Smooth muscle cell (in vitro differentiated cells): ENCODE measurements around the gene SCAF8. TPM values are rescaled to one million over a fixed set of nuclear protein-coding genes. Genes with fewer than 3 reads are reported as not detected.
A peak's percentile ranks its signal among the peaks of the same experiment; 100 is the strongest.

Source experiments
- DNase-seq: peaks from one replicate; lab custom pipeline; 2025; ENCODE audit not compliant: unreplicated experiment; lab: John Stamatoyannopoulos, UW
- H2AFZ ChIP-seq: fragments of 200-600 bp; sonication (generic); 2 replicates; pipeline ENCODE4 v1.6.0; 2016; ENCODE audit warnings: antibody characterized with exemption, low read depth, mild to moderate bottlenecking
- H3F3A ChIP-seq: fragments of 200-600 bp; sonication (generic); 2 replicates; pipeline ENCODE4 v1.6.0; 2017; ENCODE audit warnings: antibody characterized with exemption, low read depth
- H3K27ac ChIP-seq: fragments of 200-600 bp; sonication (generic); 2 replicates; pipeline ENCODE4 v1.5.1; 2016; ENCODE audit warnings: low read depth, mild to moderate bottlenecking
- H3K27me3 ChIP-seq: fragments of 200-600 bp; sonication (generic); 2 replicates; pipeline ENCODE4 v1.6.1; 2016; ENCODE audit warnings: low read depth, mild to moderate bottlenecking
- H3K36me3 ChIP-seq: fragments of 200-600 bp; sonication (generic); 2 replicates; pipeline ENCODE4 v1.5.1; 2016; ENCODE audit warnings: low read depth
- H3K4me1 ChIP-seq: fragments of 200-600 bp; sonication (generic); 2 replicates; pipeline ENCODE4 v1.5.1; 2016; ENCODE audit warnings: low read depth
- H3K4me2 ChIP-seq: fragments of 200-600 bp; sonication (generic); 2 replicates; pipeline ENCODE4 v1.6.0; 2016; ENCODE audit warnings: mild to moderate bottlenecking
- H3K4me3 ChIP-seq: fragments of 200-600 bp; sonication (generic); 2 replicates; pipeline ENCODE4 v1.5.1; 2016; ENCODE audit warnings: mild to moderate bottlenecking
- H3K79me2 ChIP-seq: fragments of 200-600 bp; sonication (generic); 2 replicates; pipeline ENCODE4 v1.6.0; 2016; ENCODE audit warnings: low read depth, mild to moderate bottlenecking
- H3K9ac ChIP-seq: fragments of 200-600 bp; sonication (generic); 2 replicates; pipeline ENCODE4 v1.6.0; 2016; ENCODE audit warnings: low read depth
- H3K9me3 ChIP-seq: fragments of 200-600 bp; sonication (generic); replicated peaks from 2 replicates; pipeline ENCODE4 v1.5.1; 2016; ENCODE audit warnings: low read depth
- H4K20me1 ChIP-seq: fragments of 200-600 bp; sonication (generic); 2 replicates; pipeline ENCODE4 v1.6.0; 2016; ENCODE audit warnings: low read depth
- WGBS: methylation state at CpG from one replicate; pipeline ENCODE4 v1.1.7; 2016; ENCODE audit warnings: low lambda C conversion rate; 5-methylcytosine and 5-hydroxymethylcytosine counted together
- polyA plus RNA-seq: library from polyadenylated mRNA; unstranded; fragments of >200 nt; fragmentation: Nextera tagmentation; extraction: Ambion mirVana; gene quantifications from 2 replicates; pipeline ENCODE4 v1.2.1, GENCODE V29; 2016
- total RNA-seq: library from RNA; depleted of rRNA; stranded (reverse); fragments of >200 nt; gene quantifications from 2 replicates; pipeline ENCODE4 v1.2.3, GENCODE V29; 2014
- TF ChIP-seq, protein P1 (sequence below): fragments of 200-600 bp; sonication (generic); IDR thresholded peaks from 2 replicates; pipeline ENCODE4 v1.5.1; 2017; ENCODE audit warnings: borderline replicate concordance, mild to moderate bottlenecking, antibody characterized with exemption; ENCODE audit not compliant: insufficient read depth, poor library complexity, severe bottlenecking

Gene SCAF8
- total and polyA plus RNA-seq, 2 experiments from 2014 or later = 12.3 to 37.6 TPM

DNA sequence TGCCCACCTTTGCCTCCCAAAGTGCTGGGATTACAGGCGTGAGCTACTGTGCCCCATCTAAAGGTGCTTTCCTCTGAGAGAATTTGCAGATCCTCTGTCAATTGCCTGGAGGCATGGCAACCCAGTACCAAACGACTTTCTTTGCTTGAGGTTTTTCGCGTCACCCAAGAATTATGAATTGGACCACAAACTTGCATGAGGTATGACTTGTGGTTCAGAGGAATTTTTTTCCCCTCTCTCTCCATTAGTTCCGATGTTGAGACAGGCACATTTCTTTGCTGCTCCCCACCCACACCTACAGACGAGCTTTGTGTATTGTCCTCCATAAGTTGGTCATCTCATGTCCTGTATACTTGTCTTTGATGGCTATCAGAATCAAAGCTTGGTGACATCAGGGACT, 11.8 kb upstream of the SCAF8 start:
- Histone ChIP-seq H3K4me3 (no peak overlapping the region), H4K20me1 (no peaks in the 10 kb centered on the region), H3K9me3 (no peaks in the 10 kb centered on the region), H3K79me2 (no peaks in the 10 kb centered on the region), H3K9ac (peak overlapping the region; percentile 55), H3K36me3 (no peaks in the 10 kb centered on the region), H3K27me3 (no peaks in the 10 kb centered on the region), H3F3A (no peaks in the 10 kb centered on the region), H3K4me2 (peak overlapping the region; percentile 21), H3K27ac (peak overlapping the region; percentile 68), H3K4me1 (no peaks in the 10 kb centered on the region), H2AFZ (no peak overlapping the region)
- TF ChIP-seq, protein P1, sequence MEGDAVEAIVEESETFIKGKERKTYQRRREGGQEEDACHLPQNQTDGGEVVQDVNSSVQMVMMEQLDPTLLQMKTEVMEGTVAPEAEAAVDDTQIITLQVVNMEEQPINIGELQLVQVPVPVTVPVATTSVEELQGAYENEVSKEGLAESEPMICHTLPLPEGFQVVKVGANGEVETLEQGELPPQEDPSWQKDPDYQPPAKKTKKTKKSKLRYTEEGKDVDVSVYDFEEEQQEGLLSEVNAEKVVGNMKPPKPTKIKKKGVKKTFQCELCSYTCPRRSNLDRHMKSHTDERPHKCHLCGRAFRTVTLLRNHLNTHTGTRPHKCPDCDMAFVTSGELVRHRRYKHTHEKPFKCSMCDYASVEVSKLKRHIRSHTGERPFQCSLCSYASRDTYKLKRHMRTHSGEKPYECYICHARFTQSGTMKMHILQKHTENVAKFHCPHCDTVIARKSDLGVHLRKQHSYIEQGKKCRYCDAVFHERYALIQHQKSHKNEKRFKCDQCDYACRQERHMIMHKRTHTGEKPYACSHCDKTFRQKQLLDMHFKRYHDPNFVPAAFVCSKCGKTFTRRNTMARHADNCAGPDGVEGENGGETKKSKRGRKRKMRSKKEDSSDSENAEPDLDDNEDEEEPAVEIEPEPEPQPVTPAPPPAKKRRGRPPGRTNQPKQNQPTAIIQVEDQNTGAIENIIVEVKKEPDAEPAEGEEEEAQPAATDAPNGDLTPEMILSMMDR = no peak
- 55% methylated on average over 6 of the region's 6 CpGs for WGBS
- no peak for DNase-seq

DNA sequence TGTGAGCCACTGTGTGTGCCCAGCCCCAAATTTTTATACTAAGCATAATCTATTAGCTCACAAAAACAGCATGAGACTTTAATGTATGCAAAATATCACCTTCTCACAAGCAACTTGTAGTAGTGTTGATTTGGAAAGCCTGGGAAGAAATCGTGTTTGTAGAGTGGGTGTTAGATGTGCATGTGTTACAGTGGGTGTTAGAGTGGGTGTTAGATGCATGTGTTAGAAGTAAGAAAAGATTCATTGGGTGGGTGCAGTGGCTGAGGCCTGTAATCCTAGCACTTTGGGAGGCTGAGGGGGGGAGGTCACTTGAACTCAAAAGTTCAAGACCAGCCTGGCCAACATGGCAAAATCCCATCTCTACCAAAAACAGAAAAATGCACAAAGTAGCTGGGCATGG, 6.3 kb upstream of the SCAF8 start:
- no peak for DNase-seq
- Histone ChIP-seq H4K20me1 (no peaks in the 10 kb centered on the region), H3K27me3 (no peaks in the 10 kb centered on the region), H3K9ac (no peak overlapping the region), H3K27ac (no peak overlapping the region), H3K4me3 (no peak overlapping the region), H3K36me3 (no peaks in the 10 kb centered on the region), H3F3A (peaks cover 9% of the 10 kb centered on the region), H2AFZ (no peak overlapping the region), H3K79me2 (no peaks in the 10 kb centered on the region), H3K4me2 (no peak overlapping the region), H3K4me1 (no peaks in the 10 kb centered on the region), H3K9me3 (no peaks in the 10 kb centered on the region)
- TF ChIP-seq, protein P1 = no peak
- 89% methylated on average over 1 of the region's 1 CpG for WGBS

DNA sequence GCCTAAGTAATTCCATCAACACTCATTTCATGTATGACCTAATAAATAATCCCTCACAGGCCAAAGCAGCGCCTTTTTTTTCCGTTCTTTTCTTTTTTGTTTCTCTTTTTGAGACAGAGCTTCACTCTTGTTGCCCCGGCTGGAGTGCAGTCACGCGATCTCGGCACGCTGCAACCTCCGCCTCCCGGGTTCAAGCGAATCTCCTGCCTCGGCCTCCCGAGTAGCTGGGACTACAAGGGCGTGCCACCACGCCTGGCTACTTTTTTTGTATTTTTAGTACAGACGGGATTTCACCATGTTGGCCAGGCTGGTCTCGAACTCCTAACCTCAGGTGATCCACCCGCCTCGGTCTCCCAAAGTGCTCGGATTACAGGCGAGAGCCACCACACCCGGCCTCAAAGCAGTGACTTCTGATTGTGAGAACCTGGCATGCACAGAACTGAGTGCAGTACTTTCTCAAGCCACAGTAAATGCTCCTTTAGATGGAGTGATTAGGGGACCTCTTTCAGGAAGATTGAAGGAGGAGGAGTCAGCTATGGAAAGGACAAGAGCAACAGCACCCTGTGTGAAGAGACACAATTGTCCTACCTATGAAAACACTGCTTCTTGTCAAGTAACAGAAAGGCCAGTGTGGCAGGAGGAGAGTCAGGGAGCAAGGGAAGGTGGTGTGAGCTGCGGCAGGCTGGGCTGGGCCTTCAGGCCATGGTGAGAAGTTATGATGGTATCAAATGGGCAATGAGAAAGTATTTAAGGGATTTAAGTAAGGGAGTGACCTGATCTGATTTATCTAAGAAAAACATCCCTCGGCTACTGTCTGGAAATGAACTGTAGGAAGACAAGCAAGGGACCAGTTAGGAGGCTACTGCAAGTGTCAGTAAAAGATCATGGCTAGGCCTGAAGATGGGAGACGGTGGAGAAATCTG, 1.7 kb upstream of the SCAF8 start:
- Histone ChIP-seq H3K9ac (no peak overlapping the region), H3F3A (peaks cover 15% of the 10 kb centered on the region), H3K4me3 (no peak overlapping the region), H3K79me2 (peaks cover 25% of the 10 kb centered on the region), H4K20me1 (peaks cover 25% of the 10 kb centered on the region), H3K36me3 (no peaks in the 10 kb centered on the region), H3K27me3 (no peaks in the 10 kb centered on the region), H3K27ac (peak overlapping the region; percentile 96), H3K9me3 (no peaks in the 10 kb centered on the region), H3K4me2 (peak overlapping the region; percentile 84), H3K4me1 (peaks cover 13% of the 10 kb centered on the region), H2AFZ (no peak overlapping the region)
- TF ChIP-seq, protein P1 = no peak
- 92% methylated on average over 24 of the region's 24 CpGs for WGBS
- DNase-seq = no peak
